Activated naive CD8-positive, alpha-beta T cell treated with anti-CD3 and anti-CD28 coated beads, Interleukin-2, amount 50 U/mL, for 24 hours (primary cell): ENCODE results near the gene ZNF143.
"Not testable (repeated sequence)": the region's sequence is repeated elsewhere in the genome, so short reads cannot be mapped to it uniquely, and the experiment has no call there.

ENCODE experiments used
- ATAC-seq: fragments of 150-1000 bp; cut with Tn5 transposase; one replicate; pipeline ENCODE4 v1.10.0; 2021
- DNase-seq: peaks from one replicate; pipeline ENCODE4 v3.0.0; 2021
- H3K27ac Mint-ChIP-seq: one replicate; pipeline ENCODE4 v1.8.0; 2021; ENCODE audit warnings: mild to moderate bottlenecking, mixed read lengths
- H3K27me3 Mint-ChIP-seq: one replicate; pipeline ENCODE4 v1.8.0; 2021; ENCODE audit warnings: mixed read lengths
- H3K36me3 Mint-ChIP-seq: one replicate; pipeline ENCODE4 v1.8.0; 2021; ENCODE audit warnings: low read depth, mixed read lengths
- H3K4me1 Mint-ChIP-seq: one replicate; pipeline ENCODE4 v1.8.0; 2021; ENCODE audit warnings: mixed read lengths
- H3K4me3 Mint-ChIP-seq: one replicate; pipeline ENCODE4 v1.8.0; 2021; ENCODE audit warnings: mild to moderate bottlenecking, moderate library complexity, mixed read lengths
- H3K9me3 Mint-ChIP-seq: one replicate; pipeline ENCODE4 v1.8.0; 2021; ENCODE audit warnings: mixed read lengths

The ZNF143 gene

DNA sequence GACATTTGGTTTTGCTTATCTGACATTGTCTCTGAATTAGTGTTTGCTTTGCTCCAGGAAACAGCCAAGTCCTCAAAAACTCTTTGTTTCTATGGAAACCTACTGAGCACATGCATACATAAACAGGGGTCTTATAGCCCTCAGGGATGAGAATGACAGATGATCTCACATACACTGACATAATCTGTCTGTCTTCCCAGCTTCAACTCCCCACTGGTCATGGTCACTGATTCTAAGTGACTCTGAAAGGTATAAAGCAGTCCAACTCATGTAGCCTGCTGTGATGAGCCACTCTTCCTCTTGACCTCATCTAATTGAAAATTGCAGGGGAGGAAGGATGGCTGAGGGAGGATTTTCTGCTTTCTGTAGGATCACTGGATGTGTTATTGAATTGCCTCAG lies 12.6 kb downstream of the ZNF143 start:
- Mint-ChIP-seq H3K27ac (no peak overlapping the region), H3K4me1 (no peaks in the 10 kb centered on the region), H3K4me3 (no peak overlapping the region), H3K9me3 (no peaks in the 10 kb centered on the region), H3K27me3 (no peaks in the 10 kb centered on the region), H3K36me3 (peaks cover 12% of the 10 kb centered on the region)
- DNase-seq (no peak), ATAC-seq (no peak)

DNA sequence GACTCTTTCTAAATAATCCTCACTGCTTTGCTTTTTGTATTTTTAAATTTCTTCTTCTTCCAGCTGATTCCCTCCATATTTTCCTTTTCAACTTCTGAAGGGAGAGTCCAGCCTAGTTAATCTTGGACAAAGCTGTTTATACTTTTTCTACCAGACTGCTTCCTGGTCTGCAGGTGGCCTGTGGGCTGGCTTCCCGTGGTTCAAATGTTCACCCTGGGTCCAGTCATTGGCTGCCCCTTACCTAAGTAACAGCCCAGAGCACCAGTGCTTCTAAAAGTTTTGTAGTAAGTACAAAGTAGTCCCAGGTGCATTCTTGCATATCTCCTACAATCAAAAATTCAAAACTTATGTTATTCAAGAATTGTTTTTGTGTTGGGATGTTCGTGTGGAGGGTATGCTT lies 19.1 kb downstream of the ZNF143 start:
- no peak for ATAC-seq
- H3K27me3 Mint-ChIP-seq, result no peaks in the 10 kb centered on the region
- no peak for DNase-seq
- no peak overlapping the region for H3K27ac Mint-ChIP-seq
- H3K9me3 Mint-ChIP-seq, result no peaks in the 10 kb centered on the region
- H3K4me1 Mint-ChIP-seq, result no peaks in the 10 kb centered on the region
- no peak overlapping the region for H3K4me3 Mint-ChIP-seq
- H3K36me3 Mint-ChIP-seq, result peaks cover 22% of the 10 kb centered on the region

DNA sequence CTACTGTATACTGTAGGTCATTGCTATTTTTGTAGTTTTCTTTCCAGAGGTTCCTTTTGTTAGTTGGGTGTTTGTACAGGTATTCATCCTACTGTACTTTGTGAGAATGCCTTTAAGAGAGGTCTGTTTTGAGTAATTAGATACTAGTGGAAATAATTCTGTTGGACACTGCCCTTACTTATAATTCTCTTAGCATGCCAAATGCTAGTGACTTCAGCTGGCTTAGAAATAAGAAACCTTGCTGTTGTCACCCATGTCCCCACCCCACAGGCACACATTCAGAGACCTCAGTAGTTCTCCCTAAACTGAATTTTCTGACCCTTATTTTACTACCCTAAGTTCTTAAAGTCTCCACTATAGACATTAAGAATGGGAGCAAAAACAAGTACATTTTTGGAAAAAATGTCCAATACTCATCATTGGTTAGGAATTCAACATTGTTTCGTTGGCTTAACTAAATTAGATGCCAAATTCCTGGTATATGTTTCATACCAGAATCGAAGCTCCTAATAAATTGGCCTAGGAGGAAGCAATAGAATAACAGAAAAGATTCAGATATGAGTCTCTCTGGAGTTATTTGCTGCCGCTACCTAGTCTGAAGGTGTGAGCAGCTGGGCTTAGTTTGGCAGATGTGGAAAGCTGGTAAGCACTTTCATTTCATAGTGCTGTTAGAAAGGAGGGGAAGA lies 28.4 kb downstream of the ZNF143 start:
- Mint-ChIP-seq H3K4me1 (no peaks in the 10 kb centered on the region), H3K4me3 (no peak overlapping the region), H3K27me3 (no peaks in the 10 kb centered on the region), H3K27ac (no peak overlapping the region), H3K9me3 (no peaks in the 10 kb centered on the region), H3K36me3 (peaks cover 14% of the 10 kb centered on the region)
- DNase-seq, result no peak
- no peak for ATAC-seq

DNA sequence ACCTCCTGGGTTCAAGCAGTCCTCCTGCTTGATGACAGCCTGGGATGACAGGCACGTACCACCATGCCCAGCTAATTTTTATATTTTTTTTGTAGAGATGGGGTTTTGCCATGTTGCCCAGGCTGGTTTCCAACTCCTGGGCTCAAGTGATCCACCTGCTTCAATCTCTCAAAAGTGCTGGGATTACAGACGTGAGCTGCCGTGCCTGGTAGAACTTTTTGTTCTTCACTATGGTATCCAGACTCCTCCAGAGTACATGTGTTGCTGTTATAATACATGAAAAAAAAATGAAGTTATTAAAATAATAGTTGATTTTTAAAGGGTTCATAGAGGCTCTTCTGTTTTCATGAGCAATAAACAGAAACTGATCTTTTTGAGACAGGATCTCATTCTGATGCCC lies 29.6 kb downstream of the ZNF143 start:
- H3K27me3 Mint-ChIP-seq, result no peaks in the 10 kb centered on the region
- no peaks in the 10 kb centered on the region for H3K9me3 Mint-ChIP-seq
- H3K36me3 Mint-ChIP-seq, result peaks cover 22% of the 10 kb centered on the region
- H3K27ac Mint-ChIP-seq, result no peak overlapping the region
- DNase-seq, result no peak
- no peak for ATAC-seq
- H3K4me3 Mint-ChIP-seq, result no peak overlapping the region
- H3K4me1 Mint-ChIP-seq, result no peaks in the 10 kb centered on the region

DNA sequence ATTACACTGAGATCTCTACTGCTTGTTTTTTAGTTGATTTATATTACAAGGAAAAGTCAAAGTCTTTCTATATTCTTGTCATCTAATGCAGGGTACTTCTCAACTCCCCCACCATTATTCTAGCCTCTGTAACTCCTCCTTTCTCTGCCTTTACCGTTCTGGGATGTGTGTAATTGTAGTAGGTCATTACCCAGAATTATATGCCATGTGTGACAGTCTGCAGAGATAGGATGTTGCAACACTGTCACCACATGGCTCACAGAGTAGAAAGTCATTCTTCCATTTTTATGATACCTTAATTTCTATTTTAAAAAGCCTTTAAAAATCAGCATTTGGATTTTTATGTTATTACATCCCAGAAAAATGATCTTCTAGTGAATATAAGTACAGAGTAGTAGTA lies 32.7 kb downstream of the ZNF143 start:
- ATAC-seq, result no peak
- Mint-ChIP-seq H3K4me1 (no peaks in the 10 kb centered on the region), H3K36me3 (peaks cover 30% of the 10 kb centered on the region)

DNA sequence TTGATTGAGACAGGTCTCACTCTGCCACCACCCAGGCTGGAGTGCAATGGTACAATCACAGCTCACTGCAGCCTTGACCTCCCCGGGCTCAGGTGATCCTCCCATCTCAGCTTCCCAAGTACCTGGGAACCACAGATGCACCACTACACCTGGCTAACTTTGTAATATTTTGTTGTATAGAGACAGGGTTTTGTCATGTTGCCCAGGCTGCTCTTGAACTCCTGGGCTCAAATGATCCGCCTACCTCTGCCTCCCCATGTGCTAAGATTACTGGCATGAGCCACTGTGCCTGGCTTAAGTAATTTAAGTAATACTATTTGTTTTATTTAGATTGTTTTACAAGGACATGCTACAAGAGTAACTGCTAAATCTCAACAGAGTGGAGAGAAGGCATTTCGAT lies 33.5 kb downstream of the ZNF143 start:
- H3K27me3 Mint-ChIP-seq, result no peaks in the 10 kb centered on the region
- H3K36me3 Mint-ChIP-seq, result peaks cover 31% of the 10 kb centered on the region
- H3K27ac Mint-ChIP-seq, result no peak overlapping the region
- DNase-seq (no peak), ATAC-seq (no peak)
- no peak overlapping the region for H3K4me3 Mint-ChIP-seq
- no peaks in the 10 kb centered on the region for H3K4me1 Mint-ChIP-seq
- no peaks in the 10 kb centered on the region for H3K9me3 Mint-ChIP-seq

More for the DNA sequence above, 32.7 kb downstream of the ZNF143 start:
- DNase-seq, result no peak
- H3K9me3 Mint-ChIP-seq, result no peaks in the 10 kb centered on the region
- no peak overlapping the region for H3K27ac Mint-ChIP-seq
- H3K4me3 Mint-ChIP-seq, result no peak overlapping the region
- H3K27me3 Mint-ChIP-seq, result no peaks in the 10 kb centered on the region

DNA sequence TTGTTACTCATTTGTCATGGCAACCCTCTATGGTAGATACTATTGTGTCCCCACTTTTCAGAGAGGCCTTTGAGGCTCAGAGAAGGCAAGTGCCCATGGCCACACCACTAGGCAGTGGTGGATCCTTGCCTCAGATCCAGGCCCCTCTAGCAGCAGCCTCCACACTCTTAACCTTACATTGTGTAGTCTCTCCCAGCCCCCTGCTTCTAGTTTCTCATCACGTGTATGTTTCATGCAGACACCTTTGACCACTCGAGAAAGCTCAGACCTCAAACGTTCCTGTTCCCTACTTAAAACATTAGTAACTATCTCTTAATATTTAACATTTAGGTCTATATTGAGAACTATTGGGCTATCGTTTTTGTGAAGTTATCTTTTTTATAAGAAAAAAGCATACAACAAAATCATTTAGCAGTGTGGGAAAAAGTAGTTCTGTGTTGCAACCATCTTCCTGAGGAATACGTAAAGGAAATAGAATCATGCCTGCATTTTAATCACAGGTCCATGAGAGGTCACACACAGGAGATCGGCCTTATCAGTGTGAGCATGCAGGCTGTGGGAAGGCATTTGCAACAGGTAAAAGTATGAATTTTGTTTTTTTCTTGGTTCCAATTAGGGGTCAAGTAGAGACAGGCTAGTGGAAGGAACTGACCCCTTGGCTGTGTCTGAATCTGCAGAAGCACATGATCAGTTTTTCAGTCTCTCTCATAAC lies 35.1 kb downstream of the ZNF143 start:
- Mint-ChIP-seq H3K36me3 (peaks cover 34% of the 10 kb centered on the region), H3K27me3 (no peaks in the 10 kb centered on the region), H3K9me3 (no peaks in the 10 kb centered on the region), H3K4me1 (no peaks in the 10 kb centered on the region), H3K4me3 (no peak overlapping the region), H3K27ac (peak overlapping the region; percentile 27)
- ATAC-seq (no peak), DNase-seq (no peak)

DNA sequence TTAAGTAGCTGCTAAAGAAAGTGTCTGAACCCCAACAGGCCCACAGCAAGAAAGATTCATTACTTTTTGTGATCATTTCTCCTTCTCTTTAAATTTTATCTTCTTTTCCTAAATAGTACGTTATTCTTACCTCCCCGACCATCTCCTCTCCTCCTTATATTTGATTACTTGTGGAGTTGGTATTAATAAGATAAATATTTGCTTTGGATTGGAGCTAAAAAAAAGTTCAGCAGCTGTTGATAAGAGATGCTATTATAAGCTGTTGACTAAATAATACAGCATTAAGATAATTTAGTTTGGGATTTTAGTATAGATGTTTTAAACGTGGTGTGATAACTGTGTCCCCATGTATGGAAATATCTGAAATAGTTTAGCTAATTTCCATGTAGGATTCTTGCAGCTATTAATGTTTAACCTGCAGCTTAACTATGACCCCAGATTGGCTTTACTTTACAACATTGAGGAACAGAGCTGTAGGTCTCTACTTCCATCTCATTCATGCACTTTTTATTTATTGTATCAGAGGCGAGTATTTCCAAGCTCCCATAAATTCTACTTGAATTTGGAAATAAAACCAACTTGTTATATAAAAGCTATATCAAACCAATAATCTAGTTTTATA lies 37.8 kb downstream of the ZNF143 start:
- no peak overlapping the region for H3K27ac Mint-ChIP-seq
- no peaks in the 10 kb centered on the region for H3K9me3 Mint-ChIP-seq
- DNase-seq, result no peak
- no peak overlapping the region for H3K4me3 Mint-ChIP-seq
- peaks cover 42% of the 10 kb centered on the region for H3K36me3 Mint-ChIP-seq
- ATAC-seq, result no peak
- H3K27me3 Mint-ChIP-seq, result no peaks in the 10 kb centered on the region
- no peaks in the 10 kb centered on the region for H3K4me1 Mint-ChIP-seq

DNA sequence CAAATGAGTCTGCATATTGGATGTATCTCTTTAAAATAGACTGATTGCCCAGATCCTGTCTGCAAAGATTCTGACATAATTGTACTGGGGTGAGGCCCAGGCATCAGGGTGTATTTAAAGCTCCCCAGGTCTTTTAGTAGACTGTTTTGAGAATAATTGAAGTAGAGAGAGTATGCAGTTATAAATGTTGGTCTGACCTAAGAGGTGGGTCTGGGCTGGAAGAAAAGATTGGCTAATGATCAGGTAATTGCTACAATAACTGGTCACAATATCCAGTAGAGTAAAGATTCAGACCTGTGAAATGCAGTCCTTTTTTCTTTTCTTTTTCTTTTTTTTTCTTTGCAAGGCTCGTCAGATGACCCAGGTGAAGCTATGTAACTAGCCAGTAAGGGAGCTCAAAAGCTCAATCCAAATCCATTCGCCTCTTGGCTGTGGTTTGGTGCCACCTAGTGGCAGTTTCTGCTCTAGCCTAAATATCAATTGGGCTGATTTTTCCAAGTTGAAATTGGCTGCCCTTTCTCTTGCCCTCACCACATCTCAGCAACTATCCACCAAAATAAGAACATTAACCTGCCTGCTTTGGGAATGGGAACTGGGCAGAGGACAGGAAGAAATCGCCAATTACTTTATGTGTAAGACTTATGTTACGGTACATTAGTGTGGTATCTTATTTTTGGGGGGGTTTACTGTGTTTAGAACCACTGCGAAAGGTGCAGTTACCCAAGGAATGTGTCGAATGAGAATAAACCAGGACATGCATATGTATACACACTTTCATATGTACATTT lies 45.9 kb downstream of the ZNF143 start:
- H3K4me3 Mint-ChIP-seq, result no peak overlapping the region
- no peak overlapping the region for H3K27ac Mint-ChIP-seq
- H3K36me3 Mint-ChIP-seq, result peaks cover 24% of the 10 kb centered on the region

DNA sequence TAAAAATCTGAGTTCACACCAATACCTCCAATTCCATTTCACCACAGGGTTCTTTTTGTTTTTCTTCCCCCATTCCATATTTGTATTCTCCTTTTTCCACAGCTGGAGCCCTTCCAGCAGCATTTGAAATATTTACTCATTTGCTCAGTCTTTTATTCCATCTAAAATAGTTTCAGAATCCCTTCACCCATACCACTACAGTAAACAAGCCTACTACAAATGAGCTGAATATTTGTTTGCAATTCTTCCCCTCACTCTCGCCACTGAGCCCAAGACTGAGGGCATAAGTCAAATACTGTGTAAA lies 46.4 kb downstream of the ZNF143 start:
- H3K27me3 Mint-ChIP-seq, result no peaks in the 10 kb centered on the region
- peaks cover 5% of the 10 kb centered on the region for H3K4me1 Mint-ChIP-seq
- DNase-seq (no peak), ATAC-seq (no peak)
- H3K9me3 Mint-ChIP-seq, result no peaks in the 10 kb centered on the region
- H3K36me3 Mint-ChIP-seq, result peaks cover 25% of the 10 kb centered on the region
- H3K4me3 Mint-ChIP-seq, result no peak overlapping the region
- H3K27ac Mint-ChIP-seq, result no peak overlapping the region

More for the DNA sequence above, 45.9 kb downstream of the ZNF143 start:
- Mint-ChIP-seq H3K27me3 (no peaks in the 10 kb centered on the region), H3K9me3 (no peaks in the 10 kb centered on the region), H3K4me1 (peaks cover 5% of the 10 kb centered on the region)
- DNase-seq (peak; percentile 79), ATAC-seq (peak; percentile 66)

DNA sequence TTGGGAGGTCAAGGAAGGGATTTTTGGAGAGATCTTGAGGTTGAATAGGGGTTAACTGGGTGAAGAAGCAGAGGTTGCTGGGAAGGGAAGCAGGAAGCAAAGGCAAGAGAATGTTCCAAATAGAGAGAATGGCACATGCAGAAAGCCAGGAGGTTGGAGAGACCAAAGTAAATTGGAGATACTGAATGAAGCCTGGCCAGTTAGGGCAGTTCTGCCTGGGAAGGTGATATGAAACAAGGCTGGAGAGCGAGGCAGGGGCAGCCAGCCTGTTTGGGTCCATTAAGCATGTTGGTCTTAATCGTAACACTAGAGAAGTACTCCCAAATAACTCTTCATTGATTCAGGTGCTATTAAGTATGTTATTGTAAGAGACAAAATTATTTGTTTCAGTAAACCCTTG lies 48.2 kb downstream of the ZNF143 start:
- Mint-ChIP-seq H3K27ac (no peak overlapping the region), H3K36me3 (peaks cover 32% of the 10 kb centered on the region), H3K27me3 (no peaks in the 10 kb centered on the region), H3K4me1 (peaks cover 5% of the 10 kb centered on the region), H3K4me3 (no peak overlapping the region), H3K9me3 (no peaks in the 10 kb centered on the region)
- ATAC-seq (no peak), DNase-seq (no peak)

DNA sequence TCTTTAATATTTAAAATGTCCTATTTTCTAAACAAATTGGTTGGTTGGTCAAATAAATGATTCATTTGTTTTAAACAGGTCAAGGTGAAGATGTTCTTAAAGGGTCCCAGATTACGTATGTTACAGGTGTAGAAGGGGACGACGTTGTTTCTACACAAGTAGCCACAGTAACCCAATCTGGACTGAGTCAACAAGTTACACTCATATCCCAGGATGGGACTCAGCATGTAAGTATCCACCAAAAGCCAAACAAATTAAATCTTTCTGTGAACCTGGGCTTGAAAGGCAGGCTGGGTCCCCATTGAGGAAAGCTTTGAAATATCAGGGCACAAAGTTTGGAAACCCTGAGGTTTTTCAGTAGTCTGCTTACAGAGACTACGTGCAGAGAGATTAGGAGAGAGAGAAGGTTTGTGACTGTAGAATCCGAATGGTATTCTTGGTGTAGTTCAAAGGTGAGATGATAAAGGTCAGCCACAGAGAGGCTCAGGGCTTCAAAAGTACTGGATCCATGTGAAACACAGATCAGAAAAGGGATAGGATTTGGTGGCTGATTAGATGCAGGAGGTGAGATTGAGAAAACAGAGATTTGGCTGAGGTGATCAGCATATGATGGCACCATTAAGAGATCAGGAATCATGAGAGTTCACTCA lies 51.7 kb downstream of the ZNF143 start:
- Mint-ChIP-seq H3K36me3 (peaks cover 43% of the 10 kb centered on the region), H3K27me3 (no peaks in the 10 kb centered on the region), H3K4me3 (no peak overlapping the region), H3K27ac (no peak overlapping the region), H3K4me1 (peaks cover 5% of the 10 kb centered on the region), H3K9me3 (no peaks in the 10 kb centered on the region)
- DNase-seq, result no peak
- no peak for ATAC-seq

DNA sequence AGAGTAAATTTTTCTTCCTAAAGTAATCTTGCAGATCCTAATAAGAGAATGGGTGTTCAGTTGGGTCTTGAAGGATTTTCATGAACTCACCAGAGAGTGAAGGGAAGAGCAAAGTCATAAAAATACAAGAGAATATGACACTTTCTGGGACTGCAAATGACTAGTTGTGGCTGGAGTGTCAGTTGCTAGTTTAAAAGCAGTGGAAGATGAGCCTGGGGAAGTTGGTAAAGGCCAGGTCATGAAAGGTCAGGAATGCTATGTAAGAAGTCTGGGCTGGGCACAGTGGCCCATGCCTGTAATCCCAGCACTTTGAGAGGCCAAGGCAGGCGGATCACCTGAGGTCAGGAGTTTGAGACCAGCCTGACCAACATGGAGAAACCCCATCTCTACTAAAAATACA lies 53.8 kb downstream of the ZNF143 start:
- not testable (repeated sequence) for H3K9me3 Mint-ChIP-seq, DNase-seq, H3K4me3 Mint-ChIP-seq, ATAC-seq, H3K27ac Mint-ChIP-seq, H3K4me1 Mint-ChIP-seq, H3K27me3 Mint-ChIP-seq
- peaks cover 40% of the 10 kb centered on the region for H3K36me3 Mint-ChIP-seq

DNA sequence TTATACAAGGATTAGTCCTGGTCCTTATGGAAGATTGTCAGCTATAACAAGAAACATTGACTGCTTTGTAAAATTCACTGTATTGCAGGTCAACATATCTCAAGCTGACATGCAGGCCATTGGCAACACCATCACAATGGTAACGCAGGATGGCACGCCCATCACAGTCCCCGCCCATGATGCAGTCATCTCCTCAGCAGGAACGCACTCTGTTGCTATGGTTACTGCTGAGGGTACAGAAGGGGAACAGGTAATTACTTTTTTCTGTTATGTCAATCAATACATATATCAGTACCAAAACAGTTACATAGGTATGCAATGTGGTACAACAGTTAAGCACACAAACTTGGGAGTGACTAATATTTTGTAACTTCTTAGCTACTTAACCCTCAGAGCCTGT lies 55.3 kb downstream of the ZNF143 start:
- no peaks in the 10 kb centered on the region for H3K9me3 Mint-ChIP-seq
- H3K36me3 Mint-ChIP-seq, result peaks cover 37% of the 10 kb centered on the region
- H3K27me3 Mint-ChIP-seq, result no peaks in the 10 kb centered on the region
- no peaks in the 10 kb centered on the region for H3K4me1 Mint-ChIP-seq
- no peak for ATAC-seq
- no peak overlapping the region for H3K27ac Mint-ChIP-seq
- no peak overlapping the region for H3K4me3 Mint-ChIP-seq
- DNase-seq, result no peak
